K562 (cell line): Measurements from ENCODE around the gene CNNM3. TPM values are rescaled to one million over a fixed set of nuclear protein-coding genes. Genes with fewer than 3 reads are reported as not detected.
A peak's percentile ranks its signal among the peaks of the same experiment; 100 is the strongest.

ENCODE experiments used
- BDP1 ChIP-seq: IDR thresholded peaks from 3 replicates; pipeline ENCODE4 v1.6.1; 2011; ENCODE audit not compliant: insufficient read length, insufficient read depth
- HNRNPL ChIP-seq: fragments of 200-400 bp; formaldehyde crosslinking; IDR thresholded peaks from 2 replicates; pipeline ENCODE4 v1.6.1; 2017; ENCODE audit warnings: low read depth, mild to moderate bottlenecking, low read length
- NCOA2 ChIP-seq, 2 experiments: fragments of 450-650 bp; IDR thresholded peaks; 2 replicates each; pipeline ENCODE4 v1.6.1; 2018; ENCODE audit warnings: mild to moderate bottlenecking in 2 of 2, moderate library complexity in 1 of 2; ENCODE audit not compliant: partially characterized antibody in 2 of 2
- NFXL1 ChIP-seq: fragments of 450-650 bp; formaldehyde crosslinking; IDR thresholded peaks from 2 replicates; pipeline ENCODE4 v1.4.0; 2021; ENCODE audit warnings: mild to moderate bottlenecking
- PRPF4 ChIP-seq: fragments of 200-400 bp; formaldehyde crosslinking; IDR thresholded peaks from one replicate; pipeline ENCODE4 v1.6.1; 2017; ENCODE audit warnings: low read length, low read depth, mild to moderate bottlenecking; ENCODE audit not compliant: insufficient read depth, poor library complexity, severe bottlenecking
- SRSF9 ChIP-seq: fragments of 200-400 bp; formaldehyde crosslinking; IDR thresholded peaks from 2 replicates; pipeline ENCODE4 v1.6.1; 2017; ENCODE audit warnings: low read depth, low read length, borderline replicate concordance
- ZBED1 ChIP-seq: IDR thresholded peaks from 2 replicates; pipeline ENCODE4 v1.6.1; 2014
- ZNF668 ChIP-seq: fragments of 250-450 bp; sonication (Bioruptor Pico); IDR thresholded peaks from 2 replicates; pipeline ENCODE4 v1.8.0; 2022; ENCODE audit warnings: mild to moderate bottlenecking, inconsistent platforms
- ZNF75A ChIP-seq: fragments of 450-650 bp; formaldehyde crosslinking; IDR thresholded peaks from 2 replicates; pipeline ENCODE4 v1.4.0; 2020; ENCODE audit warnings: mild to moderate bottlenecking
- polyA plus RNA-seq, 8 experiments: library from polyadenylated mRNA; depleted of rRNA in 4 of 8; stranded (reverse) in 5 of 8; unstranded in 3 of 8; fragments of >200 nt; fragmentation: Nextera tagmentation in 2 of 8; fragmentation: Illumina TruSeq in 1 of 8; extraction: Ambion mirVana in 2 of 8; extraction: Trizol in 1 of 8; gene quantifications; 2 replicates each; pipeline versions ENCODE4 v1.2.1 to v1.2.3, GENCODE V29; 2011 to 2014; ENCODE audit warnings: inconsistent platforms in 1 of 8, missing spikeins in 1 of 8
- total RNA-seq, 7 experiments: library from RNA; depleted of rRNA in 6 of 7; stranded (reverse); fragments of >200 nt in 6 of 7; fragmentation: Illumina TruSeq in 2 of 7; extraction: Trizol in 2 of 7; gene quantifications; 2 replicates each; pipeline versions ENCODE4 v1.2.1 to v1.2.3, GENCODE V29; 2011 to 2021; ENCODE audit warnings: low replicate concordance in 1 of 7
- TF ChIP-seq, protein P1 (sequence below): sonication (generic); formaldehyde crosslinking; IDR thresholded peaks from 2 replicates; pipeline ENCODE4 v1.8.0; 2022; ENCODE audit warnings: missing genetic modification reagents, mild to moderate bottlenecking, moderate library complexity, borderline replicate concordance
- TF ChIP-seq, protein P2 (sequence below), 2 experiments: fragments of 450-650 bp in 1 of 2; sonication (generic) in 1 of 2; formaldehyde crosslinking in 1 of 2; IDR thresholded peaks; 2 replicates each; pipeline versions ENCODE4 v1.7.1 to v1.9.0; 2016 to 2022; ENCODE audit warnings: inconsistent platforms in 1 of 2, mild to moderate bottlenecking in 1 of 2, missing genetic modification reagents in 1 of 2
- TF ChIP-seq, protein P3 (sequence below): IDR thresholded peaks from 2 replicates; pipeline ENCODE4 v1.6.1; 2012; ENCODE audit warnings: low read depth, low read length, improper control_type of control experiment, borderline replicate concordance
- TF ChIP-seq, protein P4 (sequence below): sonication (generic); formaldehyde crosslinking; IDR thresholded peaks from 2 replicates; pipeline ENCODE4 v1.9.0; 2022; ENCODE audit warnings: mild to moderate bottlenecking, missing genetic modification reagents

CNNM3 gene
- total and polyA plus RNA-seq, 9 of the 15 experiments (the other 6 are each of a cell fraction or from before 2014, with no cell fraction given), result 1.4 to 16.9 (median 6.5) TPM

DNA sequence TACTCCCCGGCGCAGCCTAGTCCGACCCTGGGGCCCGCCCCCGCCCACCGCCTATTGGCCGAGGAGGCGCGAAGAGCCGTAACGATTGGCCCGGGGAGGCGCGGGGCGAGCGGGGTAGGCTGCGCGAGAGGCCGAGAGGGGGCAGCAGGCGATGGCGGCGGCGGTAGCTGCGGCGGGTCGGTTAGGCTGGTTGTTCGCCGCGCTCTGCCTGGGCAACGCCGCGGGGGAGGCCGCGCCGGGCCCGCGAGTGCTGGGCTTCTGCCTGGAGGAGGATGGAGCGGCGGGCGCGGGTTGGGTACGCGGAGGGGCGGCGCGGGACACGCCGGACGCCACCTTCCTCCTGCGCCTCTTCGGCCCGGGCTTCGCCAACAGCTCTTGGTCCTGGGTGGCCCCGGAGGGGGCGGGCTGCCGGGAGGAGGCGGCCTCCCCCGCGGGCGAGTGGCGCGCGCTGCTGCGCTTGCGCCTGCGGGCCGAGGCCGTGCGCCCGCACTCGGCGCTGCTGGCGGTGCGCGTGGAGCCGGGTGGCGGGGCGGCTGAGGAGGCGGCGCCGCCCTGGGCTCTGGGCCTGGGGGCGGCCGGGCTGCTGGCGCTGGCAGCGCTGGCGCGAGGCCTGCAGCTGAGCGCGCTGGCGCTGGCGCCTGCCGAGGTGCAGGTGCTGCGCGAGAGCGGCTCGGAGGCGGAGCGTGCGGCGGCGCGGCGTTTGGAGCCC is at the start of gene CNNM3 (continued):
- TF ChIP-seq NCOA2 (IDR thresholded peaks at IDR 0.05; ENCODE audit: partially characterized antibody in 2 of 2), result no peak
- TF ChIP-seq, protein P1, sequence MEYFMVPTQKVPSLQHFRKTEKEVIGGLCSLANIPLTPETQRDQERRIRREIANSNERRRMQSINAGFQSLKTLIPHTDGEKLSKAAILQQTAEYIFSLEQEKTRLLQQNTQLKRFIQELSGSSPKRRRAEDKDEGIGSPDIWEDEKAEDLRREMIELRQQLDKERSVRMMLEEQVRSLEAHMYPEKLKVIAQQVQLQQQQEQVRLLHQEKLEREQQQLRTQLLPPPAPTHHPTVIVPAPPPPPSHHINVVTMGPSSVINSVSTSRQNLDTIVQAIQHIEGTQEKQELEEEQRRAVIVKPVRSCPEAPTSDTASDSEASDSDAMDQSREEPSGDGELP, result no peak; the same call in 1 of the 2 replicates
- TF ChIP-seq ZNF75A (CRISPR knock-in tag), result no peak
- TF ChIP-seq, protein P2, sequence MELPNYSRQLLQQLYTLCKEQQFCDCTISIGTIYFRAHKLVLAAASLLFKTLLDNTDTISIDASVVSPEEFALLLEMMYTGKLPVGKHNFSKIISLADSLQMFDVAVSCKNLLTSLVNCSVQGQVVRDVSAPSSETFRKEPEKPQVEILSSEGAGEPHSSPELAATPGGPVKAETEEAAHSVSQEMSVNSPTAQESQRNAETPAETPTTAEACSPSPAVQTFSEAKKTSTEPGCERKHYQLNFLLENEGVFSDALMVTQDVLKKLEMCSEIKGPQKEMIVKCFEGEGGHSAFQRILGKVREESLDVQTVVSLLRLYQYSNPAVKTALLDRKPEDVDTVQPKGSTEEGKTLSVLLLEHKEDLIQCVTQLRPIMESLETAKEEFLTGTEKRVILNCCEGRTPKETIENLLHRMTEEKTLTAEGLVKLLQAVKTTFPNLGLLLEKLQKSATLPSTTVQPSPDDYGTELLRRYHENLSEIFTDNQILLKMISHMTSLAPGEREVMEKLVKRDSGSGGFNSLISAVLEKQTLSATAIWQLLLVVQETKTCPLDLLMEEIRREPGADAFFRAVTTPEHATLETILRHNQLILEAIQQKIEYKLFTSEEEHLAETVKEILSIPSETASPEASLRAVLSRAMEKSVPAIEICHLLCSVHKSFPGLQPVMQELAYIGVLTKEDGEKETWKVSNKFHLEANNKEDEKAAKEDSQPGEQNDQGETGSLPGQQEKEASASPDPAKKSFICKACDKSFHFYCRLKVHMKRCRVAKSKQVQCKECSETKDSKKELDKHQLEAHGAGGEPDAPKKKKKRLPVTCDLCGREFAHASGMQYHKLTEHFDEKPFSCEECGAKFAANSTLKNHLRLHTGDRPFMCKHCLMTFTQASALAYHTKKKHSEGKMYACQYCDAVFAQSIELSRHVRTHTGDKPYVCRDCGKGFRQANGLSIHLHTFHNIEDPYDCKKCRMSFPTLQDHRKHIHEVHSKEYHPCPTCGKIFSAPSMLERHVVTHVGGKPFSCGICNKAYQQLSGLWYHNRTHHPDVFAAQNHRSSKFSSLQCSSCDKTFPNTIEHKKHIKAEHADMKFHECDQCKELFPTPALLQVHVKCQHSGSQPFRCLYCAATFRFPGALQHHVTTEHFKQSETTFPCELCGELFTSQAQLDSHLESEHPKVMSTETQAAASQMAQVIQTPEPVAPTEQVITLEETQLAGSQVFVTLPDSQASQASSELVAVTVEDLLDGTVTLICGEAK (IDR thresholded peaks at IDR 0.05), result no peak
- TF ChIP-seq, protein P2 (CRISPR knock-in tag; IDR thresholded peaks at IDR 0.05), result no peak
- TF ChIP-seq, protein P3, sequence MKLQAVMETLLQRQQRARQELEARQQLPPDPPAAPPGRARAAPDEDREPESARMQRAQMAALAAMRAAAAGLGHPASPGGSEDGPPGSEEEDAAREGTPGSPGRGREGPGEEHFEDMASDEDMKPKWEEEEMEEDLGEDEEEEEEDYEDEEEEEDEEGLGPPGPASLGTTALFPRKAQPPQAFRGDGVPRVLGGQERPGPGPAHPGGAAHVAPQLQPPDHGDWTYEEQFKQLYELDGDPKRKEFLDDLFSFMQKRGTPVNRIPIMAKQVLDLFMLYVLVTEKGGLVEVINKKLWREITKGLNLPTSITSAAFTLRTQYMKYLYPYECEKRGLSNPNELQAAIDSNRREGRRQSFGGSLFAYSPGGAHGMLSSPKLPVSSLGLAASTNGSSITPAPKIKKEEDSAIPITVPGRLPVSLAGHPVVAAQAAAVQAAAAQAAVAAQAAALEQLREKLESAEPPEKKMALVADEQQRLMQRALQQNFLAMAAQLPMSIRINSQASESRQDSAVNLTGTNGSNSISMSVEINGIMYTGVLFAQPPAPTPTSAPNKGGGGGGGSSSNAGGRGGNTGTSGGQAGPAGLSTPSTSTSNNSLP, result no peak
- no peak for TF ChIP-seq ZNF668
- TF ChIP-seq SRSF9, result no peak
- TF ChIP-seq ZBED1, result peak; percentile 80
- TF ChIP-seq BDP1, result no peak
- peak; percentile 80 for TF ChIP-seq HNRNPL
- TF ChIP-seq NFXL1 (CRISPR knock-in tag), result no peak
- no peak for TF ChIP-seq PRPF4
- TF ChIP-seq, protein P4, sequence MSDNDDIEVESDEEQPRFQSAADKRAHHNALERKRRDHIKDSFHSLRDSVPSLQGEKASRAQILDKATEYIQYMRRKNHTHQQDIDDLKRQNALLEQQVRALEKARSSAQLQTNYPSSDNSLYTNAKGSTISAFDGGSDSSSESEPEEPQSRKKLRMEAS (CRISPR knock-in tag), result peak; percentile 49; the same call in 1 of the 2 replicates
